Erythroblast (primary cell): ENCODE results near the gene CTRL.

Experiments
- GATA1 ChIP-seq: IDR thresholded peaks from 2 replicates; pipeline ENCODE4 v1.6.1; 2011; ENCODE audit warnings: low read depth, mild to moderate bottlenecking, control low read depth, low read length, moderate library complexity
- POLR2A ChIP-seq: IDR thresholded peaks from 2 replicates; pipeline ENCODE4 v1.6.1; 2011; ENCODE audit warnings: mild to moderate bottlenecking, low read length

DNA sequence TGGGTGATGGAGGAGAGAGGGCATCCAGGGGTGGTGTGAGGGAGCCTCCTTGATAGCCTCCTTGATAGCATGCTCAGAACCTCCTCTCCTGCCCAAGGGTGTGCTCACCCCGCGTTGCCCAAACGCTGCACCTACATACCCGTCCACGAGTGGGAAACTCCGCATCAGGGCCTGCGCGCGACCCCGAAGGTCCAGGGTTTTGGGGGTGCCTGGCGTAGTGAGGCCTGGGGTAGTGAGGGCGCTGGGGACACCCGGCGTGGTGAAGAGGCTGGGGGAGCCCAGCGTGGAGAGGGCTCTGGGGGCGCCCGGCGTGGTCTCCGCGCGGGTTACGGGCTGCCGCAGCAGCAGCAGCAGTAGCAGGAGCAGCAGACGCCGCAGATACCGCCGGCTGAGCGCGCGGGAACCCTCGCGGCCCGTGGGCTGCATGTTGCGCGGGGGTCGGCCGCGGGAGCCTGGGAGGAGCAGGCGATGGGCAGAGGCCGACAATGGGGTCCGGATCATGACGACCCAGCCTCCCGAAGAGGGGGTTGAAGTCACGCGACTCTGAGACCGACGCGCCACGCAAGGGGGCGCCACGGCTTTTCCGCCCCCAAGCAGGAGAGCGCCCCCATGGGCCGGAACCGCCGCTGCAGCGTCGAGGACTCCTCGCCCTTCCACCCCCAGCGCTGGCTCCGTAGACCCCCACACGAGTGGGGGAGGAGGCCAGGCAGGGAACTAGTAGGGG, 48.5 kb upstream of the CTRL start, which contains the start of gene DPEP3:
- TF ChIP-seq POLR2A (no peak), GATA1 (no peak)
